ENCODE results near the gene NECTIN2.

GRCh38 chr19:44889830-44890365 is 43.8 kb downstream of the NECTIN2 start:
- TF ChIP-seq POLR2AphosphoS5 (IDR thresholded peaks at IDR 0.05; ENCODE audit: low read depth, low read length) (no peak), POLR2A (IDR thresholded peaks at IDR 0.05; ENCODE audit: low read depth, low read length) (no peak), TAF1 (IDR thresholded peaks at IDR 0.05; ENCODE audit: borderline replicate concordance, low read depth, low read length) (no peak)
